Body of pancreas (tissue), 4 donors: Measurements from ENCODE around the gene MTG1.

Experiments
- POLR2A ChIP-seq, 3 donors: fragments of 450-650 bp; IDR thresholded peaks; one replicate each; pipeline ENCODE4 v1.6.1; 2016; ENCODE audit warnings: antibody characterized with exemption in 3 of 3, mild to moderate bottlenecking in 2 of 3
- TF ChIP-seq, protein P1 (sequence below), 7 experiments: fragments of 450-650 bp in 4 of 7; fragments of 200-600 bp in 3 of 7; sonication (generic) in 3 of 7; IDR thresholded peaks; one replicate each; pipeline ENCODE4 v1.5.1; 2016 to 2019; ENCODE audit warnings: antibody characterized with exemption in 7 of 7

DNA sequence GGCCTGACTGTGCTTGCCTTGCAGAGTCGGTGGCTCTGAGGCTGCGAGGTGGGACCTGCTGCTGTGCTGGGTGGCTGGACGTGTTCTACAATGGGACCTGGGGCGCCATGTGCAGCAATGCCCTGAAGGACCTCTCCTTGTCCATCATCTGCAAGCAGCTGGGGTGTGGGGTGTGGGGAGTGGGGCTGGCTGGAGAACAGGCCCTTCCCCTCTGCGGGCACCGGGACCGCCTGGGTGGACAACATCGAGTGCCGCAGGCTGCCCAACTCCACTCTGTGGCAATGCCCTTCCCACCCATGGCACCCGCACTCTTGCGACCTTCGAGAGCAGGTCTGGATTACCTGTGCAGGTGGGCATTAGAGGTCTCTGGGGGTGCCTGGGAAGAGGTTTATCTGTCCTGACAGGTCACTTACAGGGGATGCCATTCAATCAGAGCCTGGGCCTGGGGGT is 70.7 kb downstream of the MTG1 start:
- TF ChIP-seq, protein P1, sequence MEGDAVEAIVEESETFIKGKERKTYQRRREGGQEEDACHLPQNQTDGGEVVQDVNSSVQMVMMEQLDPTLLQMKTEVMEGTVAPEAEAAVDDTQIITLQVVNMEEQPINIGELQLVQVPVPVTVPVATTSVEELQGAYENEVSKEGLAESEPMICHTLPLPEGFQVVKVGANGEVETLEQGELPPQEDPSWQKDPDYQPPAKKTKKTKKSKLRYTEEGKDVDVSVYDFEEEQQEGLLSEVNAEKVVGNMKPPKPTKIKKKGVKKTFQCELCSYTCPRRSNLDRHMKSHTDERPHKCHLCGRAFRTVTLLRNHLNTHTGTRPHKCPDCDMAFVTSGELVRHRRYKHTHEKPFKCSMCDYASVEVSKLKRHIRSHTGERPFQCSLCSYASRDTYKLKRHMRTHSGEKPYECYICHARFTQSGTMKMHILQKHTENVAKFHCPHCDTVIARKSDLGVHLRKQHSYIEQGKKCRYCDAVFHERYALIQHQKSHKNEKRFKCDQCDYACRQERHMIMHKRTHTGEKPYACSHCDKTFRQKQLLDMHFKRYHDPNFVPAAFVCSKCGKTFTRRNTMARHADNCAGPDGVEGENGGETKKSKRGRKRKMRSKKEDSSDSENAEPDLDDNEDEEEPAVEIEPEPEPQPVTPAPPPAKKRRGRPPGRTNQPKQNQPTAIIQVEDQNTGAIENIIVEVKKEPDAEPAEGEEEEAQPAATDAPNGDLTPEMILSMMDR (IDR thresholded peaks at IDR 0.05): no peak
- TF ChIP-seq POLR2A (IDR thresholded peaks at IDR 0.05): no peak
